IPS-18a (cell line): ENCODE data around the gene PER1.

Source experiments
- H3K27ac ChIP-seq: one replicate; pipeline ENCODE4 v1.5.1; 2013; ENCODE audit warnings: low read length
- H3K27me3 ChIP-seq: one replicate; pipeline ENCODE4 v1.6.1; 2013; ENCODE audit warnings: mild to moderate bottlenecking, low read length; ENCODE audit not compliant: control insufficient read depth, insufficient read depth
- H3K36me3 ChIP-seq: one replicate; pipeline ENCODE4 v1.6.1; 2013; ENCODE audit warnings: low read depth, low read length; ENCODE audit not compliant: control insufficient read depth
- H3K4me1 ChIP-seq: one replicate; pipeline ENCODE4 v1.6.1; 2013; ENCODE audit warnings: low read depth, low read length; ENCODE audit not compliant: control insufficient read depth
- H3K4me3 ChIP-seq: one replicate; pipeline ENCODE4 v1.5.1; 2013; ENCODE audit warnings: low read length
- H3K9ac ChIP-seq: one replicate; pipeline ENCODE4 v1.6.1; 2013; ENCODE audit warnings: mild to moderate bottlenecking, low read length, moderate library complexity
- H3K9me3 ChIP-seq: one replicate; pipeline ENCODE4 v1.6.1; 2013; ENCODE audit warnings: low read depth, low read length; ENCODE audit not compliant: control insufficient read depth

The PER1 gene

DNA sequence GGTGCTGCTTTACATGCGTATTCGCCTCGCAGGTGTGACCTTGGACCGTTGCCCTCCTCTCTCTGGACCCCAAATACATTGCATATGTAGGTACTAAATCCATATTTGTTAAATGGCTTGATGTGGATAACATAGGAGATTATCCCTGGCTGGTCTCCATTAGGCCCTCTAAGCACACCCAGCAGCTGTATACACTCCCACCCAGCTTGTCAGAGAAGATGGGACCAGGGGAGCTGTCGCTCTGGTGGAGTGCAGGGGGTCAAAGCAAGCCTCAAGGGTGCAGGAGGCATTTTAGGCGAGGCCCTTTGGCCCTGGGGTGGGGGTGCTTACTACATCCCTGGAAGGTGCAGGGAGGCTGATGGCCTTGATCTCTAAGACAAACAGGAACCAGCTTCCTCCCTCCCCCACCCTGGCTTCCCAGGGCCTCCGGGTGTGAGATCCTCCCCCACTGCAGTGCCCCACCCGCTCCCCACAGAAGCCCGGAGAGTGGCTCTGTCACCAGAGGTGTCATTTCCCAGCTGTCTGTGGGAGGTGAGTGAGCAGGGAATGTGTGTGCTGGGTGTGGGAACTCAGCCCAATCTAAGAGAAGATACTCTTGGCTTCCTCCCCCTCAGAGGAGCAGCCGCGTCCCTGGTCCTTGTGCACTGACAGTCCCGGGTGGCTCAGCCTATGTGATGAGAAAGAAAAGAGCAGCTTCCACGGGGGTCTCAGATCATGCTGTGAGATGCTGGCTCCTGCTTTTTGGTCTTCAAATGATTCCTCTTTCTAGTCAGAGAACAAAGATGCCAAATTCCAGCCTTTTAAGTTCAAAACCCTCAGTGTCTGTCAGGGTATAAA is 12.0 kb upstream of the PER1 start:
- H3K9me3 ChIP-seq: no peaks in the 10 kb centered on the region
- no peaks in the 10 kb centered on the region for H3K27me3 ChIP-seq
- peak overlapping the region; percentile 62 for H3K4me3 ChIP-seq
- H3K4me1 ChIP-seq: peaks cover 17% of the 10 kb centered on the region
- H3K27ac ChIP-seq: no peak overlapping the region
- peaks cover 16% of the 10 kb centered on the region for H3K36me3 ChIP-seq
- peak overlapping the region; percentile 88 for H3K9ac ChIP-seq

DNA sequence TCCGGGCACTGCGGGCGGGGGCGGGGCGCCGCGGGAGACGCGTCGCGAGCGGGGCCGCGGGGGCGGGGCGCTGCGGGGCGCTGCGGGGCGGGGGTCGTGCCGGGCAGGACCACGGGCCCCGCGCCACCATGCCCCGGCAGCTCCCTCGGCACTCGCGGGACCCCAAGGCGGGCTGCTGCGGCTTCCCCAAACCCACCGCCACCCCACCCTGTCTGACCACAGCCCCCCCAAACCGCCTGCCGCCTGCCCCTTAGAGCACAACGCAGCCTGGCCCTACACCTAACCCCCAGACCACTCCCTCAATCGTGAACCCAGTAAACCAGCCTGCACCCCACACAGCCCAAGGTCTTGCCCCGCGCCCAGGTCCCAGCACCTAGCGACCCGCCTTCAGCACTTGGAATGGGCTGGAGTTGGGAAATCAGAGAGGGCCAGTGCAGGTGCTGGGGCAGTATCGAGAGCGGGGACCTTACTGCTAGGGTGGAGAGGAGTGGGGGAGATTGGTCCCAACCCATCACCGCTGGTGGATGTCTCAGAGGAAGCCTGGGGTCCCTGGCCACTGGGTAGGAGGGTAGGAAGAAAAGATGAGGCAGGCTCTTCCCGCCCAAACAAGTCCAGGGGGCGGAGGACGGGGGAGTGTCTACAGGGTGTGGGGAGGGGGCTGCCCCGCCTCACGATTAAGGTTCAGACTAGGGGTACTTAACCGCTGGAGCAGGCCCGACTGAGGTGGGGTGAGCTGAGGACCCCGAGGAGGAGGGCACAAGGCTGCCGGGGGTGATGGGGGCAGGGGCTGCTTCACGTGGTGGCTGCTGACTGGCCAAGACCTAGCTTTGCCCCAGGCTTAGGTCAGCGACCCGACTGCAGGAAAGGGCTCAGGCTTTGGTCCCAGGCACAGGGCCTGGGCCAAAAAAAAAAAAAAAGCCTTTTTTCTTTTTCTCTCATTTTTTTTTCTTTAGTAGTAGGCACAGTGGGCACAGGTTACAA is 11.1 kb upstream of the PER1 start:
- Histone ChIP-seq H3K27ac (peak overlapping the region; percentile 76), H3K36me3 (peaks cover 16% of the 10 kb centered on the region), H3K27me3 (no peaks in the 10 kb centered on the region), H3K9me3 (no peaks in the 10 kb centered on the region), H3K4me1 (peaks cover 17% of the 10 kb centered on the region), H3K9ac (peak overlapping the region; percentile 88), H3K4me3 (peak overlapping the region; percentile 62)

DNA sequence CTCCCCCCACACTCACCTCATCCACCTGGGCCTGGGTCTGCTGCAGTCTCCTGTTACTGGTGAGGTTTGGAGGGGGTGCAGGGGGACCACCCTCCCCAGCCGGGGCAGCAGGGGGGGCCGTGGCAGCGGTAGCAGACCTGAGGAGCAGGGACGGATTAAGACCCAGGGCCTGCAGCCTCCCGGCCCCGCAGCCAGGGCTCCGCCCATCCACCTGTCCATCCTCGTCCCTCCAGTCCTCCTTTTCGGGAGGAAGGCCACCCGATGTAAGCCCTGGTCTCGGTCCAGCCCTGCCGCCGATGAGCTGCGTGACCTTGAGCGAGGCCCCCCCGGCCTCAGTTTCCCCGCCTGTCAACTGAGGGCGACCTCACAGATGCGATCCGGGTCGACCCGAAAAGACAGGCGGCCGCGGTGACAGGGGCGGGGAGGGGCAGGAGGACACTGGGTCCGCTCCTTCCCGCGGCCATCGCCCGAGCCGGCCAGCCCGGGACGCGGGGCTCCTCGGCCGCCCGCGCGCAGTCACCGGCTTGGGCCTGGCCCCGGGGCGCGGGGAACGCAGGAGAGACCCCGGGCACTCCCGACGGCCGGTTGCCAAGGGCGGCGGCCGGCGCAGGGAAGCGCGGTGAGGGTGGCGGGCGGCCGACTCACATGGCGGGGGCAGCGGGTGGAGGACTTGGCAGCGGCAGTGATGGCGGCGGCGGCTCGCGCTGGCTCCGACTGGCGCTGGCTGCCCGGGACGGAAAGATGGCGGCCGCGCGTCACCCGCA is 10.2 kb upstream of the PER1 start, which contains the start of gene VAMP2:
TSS of gene VAMP2 (minus strand) at position 716 of the 764 bp plus-strand sequence. CDS start at position 647, 69 bp downstream.
- peaks cover 16% of the 10 kb centered on the region for H3K36me3 ChIP-seq
- H3K27ac ChIP-seq: peak within 1 kb of the TSS; percentile 76
- H3K4me3 ChIP-seq: peak within 1 kb of the TSS; percentile 83
- peak within 1 kb of the TSS; percentile 88 for H3K9ac ChIP-seq
- H3K9me3 ChIP-seq: no peaks in the 10 kb centered on the region
- no peaks in the 10 kb centered on the region for H3K27me3 ChIP-seq
- peaks cover 17% of the 10 kb centered on the region for H3K4me1 ChIP-seq

DNA sequence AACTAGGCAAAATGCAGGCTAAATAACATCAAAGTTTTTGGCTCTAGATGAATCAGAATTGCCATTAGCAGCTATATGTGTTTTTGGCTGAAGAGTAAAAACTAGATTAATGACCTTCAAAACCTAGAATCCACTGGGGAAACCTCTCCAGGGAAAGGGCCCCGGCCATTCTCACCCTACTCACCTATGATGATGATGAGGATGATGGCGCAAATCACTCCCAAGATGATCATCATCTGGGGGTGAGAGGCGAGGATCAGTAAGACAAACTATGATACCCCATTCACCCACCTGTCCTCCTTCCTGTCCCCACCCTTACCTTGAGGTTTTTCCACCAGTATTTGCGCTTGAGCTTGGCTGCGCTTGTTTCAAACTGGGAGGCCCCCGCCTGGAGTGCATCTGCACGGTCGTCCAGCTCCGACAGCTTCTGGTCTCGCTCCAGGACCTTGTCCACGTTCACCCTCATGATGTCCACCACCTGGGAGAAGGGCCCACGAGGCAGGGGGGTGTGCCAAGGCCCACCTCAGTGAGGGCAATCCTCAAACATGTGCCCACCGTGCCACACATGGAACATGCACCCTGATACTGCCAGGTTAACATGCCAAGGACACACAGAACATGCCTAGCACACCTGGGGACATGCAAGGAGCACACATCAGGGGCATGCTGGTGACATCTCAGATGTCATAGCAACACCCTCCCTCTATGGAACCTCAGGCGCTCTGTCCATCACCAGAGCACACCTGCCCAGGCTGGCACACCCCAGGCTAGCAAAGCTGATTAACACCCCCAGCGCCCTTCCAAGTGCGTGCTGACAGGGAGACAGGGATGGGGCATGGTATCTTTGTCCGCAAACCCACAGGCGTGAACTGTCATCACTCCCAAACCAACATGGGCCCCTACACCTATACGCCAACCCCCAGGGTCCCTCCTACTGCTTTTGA is 9.4 kb upstream of the PER1 start:
- no peak overlapping the region for H3K27ac ChIP-seq
- H3K9me3 ChIP-seq: no peaks in the 10 kb centered on the region
- peak overlapping the region; percentile 75 for H3K9ac ChIP-seq
- peaks cover 19% of the 10 kb centered on the region for H3K4me1 ChIP-seq
- H3K36me3 ChIP-seq: peaks cover 16% of the 10 kb centered on the region
- H3K27me3 ChIP-seq: no peaks in the 10 kb centered on the region
- H3K4me3 ChIP-seq: peak overlapping the region; percentile 83

DNA sequence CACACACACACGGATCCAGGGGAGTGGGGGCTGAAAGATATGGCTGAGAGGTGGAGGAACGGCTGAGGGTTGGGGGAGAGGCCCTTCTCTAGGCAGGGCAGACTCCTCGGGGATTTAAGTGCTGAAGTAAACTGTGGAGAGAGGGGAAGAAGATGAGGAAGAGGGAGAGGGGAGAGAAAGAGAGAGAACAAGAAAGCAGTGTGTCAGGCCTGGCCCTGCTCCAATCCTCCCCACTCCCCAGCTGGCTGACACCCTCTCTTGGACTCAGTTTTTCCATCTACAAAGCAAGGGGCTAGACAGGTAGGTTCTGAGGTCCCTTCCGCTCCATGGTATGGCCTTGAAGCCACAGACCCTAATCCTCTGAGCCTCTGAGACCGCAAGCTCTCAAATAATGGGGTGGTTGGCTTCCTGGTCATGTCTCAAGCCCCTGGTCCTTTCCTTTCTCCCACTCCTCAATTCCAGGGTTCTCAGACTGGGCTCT is 8.6 kb upstream of the PER1 start:
- Histone ChIP-seq H3K4me1 (peaks cover 21% of the 10 kb centered on the region), H3K9me3 (no peaks in the 10 kb centered on the region), H3K36me3 (peaks cover 16% of the 10 kb centered on the region), H3K27me3 (no peaks in the 10 kb centered on the region), H3K27ac (no peak overlapping the region), H3K4me3 (no peak overlapping the region), H3K9ac (no peak overlapping the region)

DNA sequence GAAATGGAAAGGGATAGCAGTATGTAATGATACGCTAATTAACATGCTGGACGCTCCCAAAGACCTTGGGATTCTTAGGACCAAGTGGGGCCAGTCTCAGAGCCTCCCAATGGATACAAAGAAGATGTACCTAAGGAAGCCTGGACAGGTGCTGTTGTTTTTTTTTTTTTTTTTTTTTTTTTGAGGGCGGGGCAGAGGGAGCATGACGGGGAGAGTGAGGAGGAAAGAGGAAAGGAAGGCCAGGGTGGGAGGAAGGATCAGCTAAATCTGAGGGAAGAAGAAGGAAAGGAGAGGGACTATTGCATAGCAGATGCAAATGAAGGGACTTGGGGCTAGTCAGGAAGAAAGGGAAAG is 8.0 kb upstream of the PER1 start:
- peaks cover 27% of the 10 kb centered on the region for H3K4me1 ChIP-seq
- H3K36me3 ChIP-seq: peaks cover 16% of the 10 kb centered on the region
- no peak overlapping the region for H3K27ac ChIP-seq
- H3K9me3 ChIP-seq: no peaks in the 10 kb centered on the region
- H3K4me3 ChIP-seq: no peak overlapping the region
- H3K9ac ChIP-seq: no peak overlapping the region
- no peaks in the 10 kb centered on the region for H3K27me3 ChIP-seq

DNA sequence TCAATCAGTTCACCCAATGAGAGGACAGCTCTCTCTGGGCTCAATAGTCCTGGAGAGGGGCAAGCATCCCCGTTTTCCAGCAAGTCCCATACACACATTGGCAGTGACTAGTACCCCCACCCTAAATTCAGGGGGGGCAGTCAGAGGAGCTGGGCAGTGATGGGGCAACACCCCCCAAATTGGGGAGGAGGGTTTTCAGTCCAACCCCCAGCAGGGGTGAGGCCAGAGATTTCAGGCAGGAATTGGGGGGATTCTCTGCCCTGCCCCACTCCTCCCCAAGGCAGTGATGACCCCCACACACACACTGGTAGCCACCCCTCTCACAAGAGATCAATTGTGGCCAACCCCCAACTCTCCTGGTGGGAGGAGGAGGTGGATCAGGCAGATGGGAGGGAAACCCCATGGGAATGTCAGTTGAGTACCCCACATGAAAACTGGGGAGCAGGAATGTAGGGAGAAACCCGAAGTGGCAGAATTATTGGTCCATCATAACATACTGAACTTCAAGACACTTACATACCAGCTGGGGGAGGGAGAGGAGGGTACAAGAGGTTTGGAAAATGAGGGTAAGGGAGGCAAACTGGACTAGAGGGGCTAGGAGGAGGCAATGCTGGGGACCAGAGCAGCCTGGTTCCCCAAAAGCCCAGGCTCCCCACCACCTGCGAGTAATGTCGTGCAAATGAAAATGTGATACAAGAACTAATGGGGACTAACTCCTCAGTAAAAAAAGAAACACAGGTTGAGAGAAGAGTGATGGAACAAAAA is 7.4 kb upstream of the PER1 start:
- Histone ChIP-seq H3K4me3 (no peak overlapping the region), H3K36me3 (peaks cover 16% of the 10 kb centered on the region), H3K27ac (no peak overlapping the region), H3K9ac (no peak overlapping the region), H3K4me1 (peaks cover 29% of the 10 kb centered on the region), H3K27me3 (no peaks in the 10 kb centered on the region), H3K9me3 (no peaks in the 10 kb centered on the region)

DNA sequence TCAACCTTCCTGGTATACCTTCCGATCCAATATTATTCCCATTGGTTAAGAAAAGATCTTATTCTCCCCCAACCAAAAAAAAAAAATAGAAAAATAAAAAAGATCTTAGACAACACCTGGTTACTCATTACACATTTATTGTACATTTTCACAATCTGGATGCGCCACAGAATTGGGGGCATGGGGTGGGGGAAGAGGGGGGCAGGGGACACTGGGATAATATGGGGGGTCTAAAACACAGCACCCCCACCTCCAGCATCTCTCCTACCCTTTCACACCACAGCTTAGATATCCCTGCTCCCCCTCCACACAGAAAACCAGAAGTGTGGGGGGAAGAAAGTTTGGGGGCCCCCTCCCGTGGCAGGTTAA is 6.8 kb upstream of the PER1 start:
- Histone ChIP-seq H3K27ac (no peak overlapping the region), H3K4me1 (peaks cover 28% of the 10 kb centered on the region), H3K27me3 (no peaks in the 10 kb centered on the region), H3K4me3 (no peak overlapping the region), H3K9ac (no peak overlapping the region), H3K9me3 (no peaks in the 10 kb centered on the region), H3K36me3 (peaks cover 16% of the 10 kb centered on the region)

DNA sequence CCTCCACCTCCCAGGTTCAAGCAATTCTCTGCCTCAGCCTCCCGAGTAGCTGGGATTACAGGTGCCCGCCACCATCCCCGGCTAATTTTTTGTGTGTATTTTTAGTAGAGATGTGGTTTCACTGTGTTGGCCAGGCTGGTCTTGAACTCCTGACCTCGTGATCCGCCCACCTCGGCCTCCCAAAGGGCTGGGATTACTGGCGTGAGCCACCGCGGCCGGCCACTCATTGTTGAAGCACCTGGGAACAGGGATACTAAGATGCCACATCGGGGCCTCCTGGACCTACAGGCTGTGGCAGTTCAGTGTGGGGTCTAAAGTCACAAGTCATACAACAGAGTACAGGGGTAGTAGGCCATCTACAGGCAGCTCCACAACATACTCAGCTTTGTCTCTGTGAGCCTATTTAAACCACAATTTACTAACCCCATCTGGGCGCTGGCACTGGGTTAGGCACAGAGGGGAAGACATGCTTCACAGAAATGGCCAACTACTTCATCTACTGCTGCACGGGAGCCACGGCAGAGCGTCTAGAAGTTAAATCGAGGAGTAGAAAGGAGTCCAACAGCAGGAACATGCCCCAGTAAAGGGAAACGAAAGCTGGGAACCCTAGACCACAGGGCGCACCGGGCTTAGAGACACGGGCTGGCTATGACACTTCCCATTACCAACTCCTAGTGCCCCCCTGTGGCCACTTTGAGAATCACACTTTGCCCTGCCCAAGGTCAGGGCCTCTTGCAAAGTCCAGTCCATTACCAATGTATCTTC is 6.2 kb upstream of the PER1 start:
- H3K4me3 ChIP-seq: no peak overlapping the region
- no peak overlapping the region for H3K9ac ChIP-seq
- H3K36me3 ChIP-seq: peaks cover 16% of the 10 kb centered on the region

More for the DNA sequence above, 6.2 kb upstream of the PER1 start:
- Histone ChIP-seq H3K27me3 (no peaks in the 10 kb centered on the region), H3K9me3 (no peaks in the 10 kb centered on the region), H3K4me1 (peaks cover 30% of the 10 kb centered on the region), H3K27ac (no peak overlapping the region)
